OCI-LY3 (cell line): ENCODE data around the gene WWC1.

Source experiments
- H2AFZ ChIP-seq: fragments of 200-600, 300-600 bp; shearing (Covaris generic); 2 replicates; pipeline ENCODE4 v1.6.0; 2014; ENCODE audit warnings: antibody characterized with exemption, low read depth, low read length
- H3K27ac ChIP-seq: fragments of 200-600, 300-600 bp; sonication (generic); 2 replicates; pipeline ENCODE4 v1.5.1; 2014; ENCODE audit warnings: mild to moderate bottlenecking, low read length, moderate library complexity, mixed read lengths
- H3K27me3 ChIP-seq: fragments of 200-600, 300-600 bp; sonication (generic); 2 replicates; pipeline ENCODE4 v1.6.1; 2014; ENCODE audit warnings: low read depth, low read length, mixed read lengths
- H3K36me3 ChIP-seq: fragments of 200-600, 300-600 bp; sonication (generic); replicated peaks from 2 replicates; pipeline ENCODE3; 2014; ENCODE audit warnings: low read depth, low read length, mixed read lengths
- H3K4me1 ChIP-seq: fragments of 300-600, 200-600 bp; sonication (generic); 2 replicates; pipeline ENCODE4 v1.6.1; 2014; ENCODE audit warnings: low read length, mixed read lengths
- H3K4me2 ChIP-seq: fragments of 200-600, 300-600 bp; sonication (generic); 2 replicates; pipeline ENCODE4 v1.6.1; 2014; ENCODE audit warnings: low read length, mixed read lengths
- H3K4me3 ChIP-seq: fragments of 300-600, 200-600 bp; sonication (generic); 2 replicates; pipeline ENCODE4 v1.5.1; 2014; ENCODE audit warnings: antibody characterized with exemption, mild to moderate bottlenecking, low read length, moderate library complexity
- H3K79me2 ChIP-seq: fragments of 300-600, 200-600 bp; shearing (Covaris generic); 2 replicates; pipeline ENCODE4 v1.6.1; 2014; ENCODE audit warnings: mild to moderate bottlenecking, low read length, mixed read lengths
- H3K9ac ChIP-seq: fragments of 300-600, 200-600 bp; shearing (Covaris generic); 2 replicates; pipeline ENCODE4 v1.6.0; 2014; ENCODE audit warnings: mild to moderate bottlenecking, low read length, moderate library complexity
- H3K9me3 ChIP-seq: fragments of 200-600, 300-600 bp; shearing (Covaris generic); 2 replicates; pipeline ENCODE4 v1.6.1; 2014; ENCODE audit warnings: low read length, mixed read lengths; ENCODE audit not compliant: insufficient read depth
- H4K20me1 ChIP-seq: fragments of 200-600, 300-600 bp; sonication (generic); 2 replicates; pipeline ENCODE4 v1.6.1; 2016; ENCODE audit warnings: low read length, mixed read lengths; ENCODE audit not compliant: insufficient read depth
- EZH2phosphoT487 ChIP-seq: fragments of 200-600 bp; shearing (Covaris generic); IDR thresholded peaks from 2 replicates; pipeline ENCODE4 v1.6.1; 2018; ENCODE audit warnings: antibody characterized with exemption, mixed run types, low read depth
- TF ChIP-seq, protein P1 (sequence below): fragments of 200-600, 300-600 bp; sonication (generic); IDR thresholded peaks from 2 replicates; pipeline ENCODE4 v1.5.1; 2014; ENCODE audit warnings: antibody characterized with exemption, low read length, low read depth

Gene WWC1

DNA sequence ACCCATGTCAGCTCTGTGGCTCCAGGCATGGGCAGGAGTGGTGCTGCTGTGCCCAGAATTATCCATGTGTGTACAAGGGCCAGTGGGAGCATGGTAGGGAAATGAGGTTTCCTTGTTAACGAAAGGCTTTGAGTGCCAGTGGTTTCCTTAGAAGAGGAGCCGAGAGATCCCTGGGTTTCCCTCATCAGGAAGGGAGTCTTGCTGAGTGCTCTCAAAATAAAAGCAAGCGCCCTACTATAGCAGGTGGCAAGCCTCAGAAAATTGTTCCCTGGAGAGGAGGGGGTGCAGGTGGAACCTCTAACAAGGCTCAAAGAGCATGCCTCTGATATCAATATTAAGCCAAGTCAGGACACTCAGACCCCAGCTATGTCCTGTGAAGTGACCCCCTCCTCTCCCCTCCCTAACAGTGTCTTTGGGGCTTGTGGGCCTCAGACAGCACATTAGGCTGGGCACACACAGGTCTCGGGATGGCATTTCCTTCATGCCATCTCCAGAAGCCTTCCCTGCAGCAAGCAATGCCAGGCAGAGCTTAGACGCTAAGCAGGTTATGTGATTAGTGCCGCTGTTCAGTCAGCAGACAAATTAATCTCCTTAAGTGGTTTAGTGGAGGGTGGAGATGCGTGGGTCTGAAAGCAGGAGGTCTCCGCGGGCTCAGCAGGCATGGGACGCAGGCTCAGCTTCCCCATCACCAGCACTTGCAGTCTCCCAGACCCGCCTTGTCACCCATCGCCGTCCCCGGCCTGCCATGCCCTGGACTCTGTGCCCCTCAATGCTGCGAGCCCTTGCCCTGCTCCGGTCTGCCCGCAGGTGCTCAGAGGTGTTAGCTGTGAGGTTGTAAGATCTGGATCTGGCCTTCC is 134.8 kb downstream of the WWC1 start:
- H3K27me3 ChIP-seq = no peaks in the 10 kb centered on the region
- no peaks in the 10 kb centered on the region for H3K79me2 ChIP-seq
- H3K27ac ChIP-seq = no peak overlapping the region
- TF ChIP-seq, protein P1, sequence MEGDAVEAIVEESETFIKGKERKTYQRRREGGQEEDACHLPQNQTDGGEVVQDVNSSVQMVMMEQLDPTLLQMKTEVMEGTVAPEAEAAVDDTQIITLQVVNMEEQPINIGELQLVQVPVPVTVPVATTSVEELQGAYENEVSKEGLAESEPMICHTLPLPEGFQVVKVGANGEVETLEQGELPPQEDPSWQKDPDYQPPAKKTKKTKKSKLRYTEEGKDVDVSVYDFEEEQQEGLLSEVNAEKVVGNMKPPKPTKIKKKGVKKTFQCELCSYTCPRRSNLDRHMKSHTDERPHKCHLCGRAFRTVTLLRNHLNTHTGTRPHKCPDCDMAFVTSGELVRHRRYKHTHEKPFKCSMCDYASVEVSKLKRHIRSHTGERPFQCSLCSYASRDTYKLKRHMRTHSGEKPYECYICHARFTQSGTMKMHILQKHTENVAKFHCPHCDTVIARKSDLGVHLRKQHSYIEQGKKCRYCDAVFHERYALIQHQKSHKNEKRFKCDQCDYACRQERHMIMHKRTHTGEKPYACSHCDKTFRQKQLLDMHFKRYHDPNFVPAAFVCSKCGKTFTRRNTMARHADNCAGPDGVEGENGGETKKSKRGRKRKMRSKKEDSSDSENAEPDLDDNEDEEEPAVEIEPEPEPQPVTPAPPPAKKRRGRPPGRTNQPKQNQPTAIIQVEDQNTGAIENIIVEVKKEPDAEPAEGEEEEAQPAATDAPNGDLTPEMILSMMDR = no peak
- TF ChIP-seq EZH2phosphoT487 = no peak
- H3K4me3 ChIP-seq = no peak overlapping the region
- no peaks in the 10 kb centered on the region for H3K9me3 ChIP-seq
- H3K36me3 ChIP-seq = peaks cover 16% of the 10 kb centered on the region
- H2AFZ ChIP-seq = no peak overlapping the region
- no peaks in the 10 kb centered on the region for H4K20me1 ChIP-seq
- H3K4me1 ChIP-seq = no peaks in the 10 kb centered on the region
- no peak overlapping the region for H3K9ac ChIP-seq
- no peak overlapping the region for H3K4me2 ChIP-seq

DNA sequence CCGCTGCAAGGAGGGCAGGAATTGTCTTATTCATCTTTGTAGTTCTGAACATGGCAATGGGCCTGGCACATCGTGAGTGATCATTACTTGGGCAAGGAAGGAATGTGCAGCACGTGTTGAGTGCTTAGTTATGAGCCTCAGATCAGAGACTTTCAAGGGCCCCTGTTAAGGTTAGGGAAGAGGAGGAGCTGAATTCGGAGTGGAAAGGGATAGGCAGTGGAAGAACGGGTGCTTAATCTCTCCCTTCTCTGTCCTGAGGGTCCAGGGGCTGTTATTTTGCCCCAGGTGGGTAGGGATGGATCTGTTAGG is 135.4 kb downstream of the WWC1 start:
- H3K4me1 ChIP-seq = no peaks in the 10 kb centered on the region
- no peak overlapping the region for H3K4me2 ChIP-seq
- H3K9ac ChIP-seq = no peak overlapping the region
- TF ChIP-seq, protein P1 = no peak
- TF ChIP-seq EZH2phosphoT487 = no peak
- no peak overlapping the region for H2AFZ ChIP-seq
- H3K79me2 ChIP-seq = no peaks in the 10 kb centered on the region
- H3K27me3 ChIP-seq = no peaks in the 10 kb centered on the region
- H3K27ac ChIP-seq = no peak overlapping the region
- no peaks in the 10 kb centered on the region for H3K9me3 ChIP-seq
- H3K4me3 ChIP-seq = no peak overlapping the region
- peaks cover 16% of the 10 kb centered on the region for H3K36me3 ChIP-seq
- H4K20me1 ChIP-seq = no peaks in the 10 kb centered on the region

DNA sequence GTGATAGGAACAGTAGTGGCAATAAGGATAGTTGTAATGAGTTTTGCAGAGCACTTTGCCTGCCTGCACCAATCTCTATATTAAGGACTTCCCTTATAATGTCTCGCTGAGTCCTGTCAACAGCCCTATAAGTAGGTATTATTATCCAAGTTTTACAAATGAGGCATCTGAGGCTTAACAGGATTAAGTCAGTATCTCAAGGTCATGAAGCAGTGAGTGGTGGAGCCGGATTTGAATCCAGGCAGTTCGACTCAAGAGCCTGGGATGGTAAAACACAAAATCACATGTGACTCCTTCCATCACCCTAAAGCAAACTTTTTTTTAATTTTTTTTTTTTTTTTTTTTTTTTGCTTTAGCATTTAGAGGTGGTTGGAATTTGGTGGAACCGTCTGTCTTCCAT is 135.8 kb downstream of the WWC1 start:
- no peaks in the 10 kb centered on the region for H3K4me1 ChIP-seq
- H3K4me3 ChIP-seq = no peak overlapping the region
- H4K20me1 ChIP-seq = no peaks in the 10 kb centered on the region
- no peaks in the 10 kb centered on the region for H3K27me3 ChIP-seq
- H3K27ac ChIP-seq = no peak overlapping the region
- no peak overlapping the region for H3K4me2 ChIP-seq
- H2AFZ ChIP-seq = no peak overlapping the region
- H3K9me3 ChIP-seq = no peaks in the 10 kb centered on the region
- TF ChIP-seq, protein P1 = no peak
- no peaks in the 10 kb centered on the region for H3K79me2 ChIP-seq
- no peak overlapping the region for H3K9ac ChIP-seq
- H3K36me3 ChIP-seq = peaks cover 16% of the 10 kb centered on the region

DNA sequence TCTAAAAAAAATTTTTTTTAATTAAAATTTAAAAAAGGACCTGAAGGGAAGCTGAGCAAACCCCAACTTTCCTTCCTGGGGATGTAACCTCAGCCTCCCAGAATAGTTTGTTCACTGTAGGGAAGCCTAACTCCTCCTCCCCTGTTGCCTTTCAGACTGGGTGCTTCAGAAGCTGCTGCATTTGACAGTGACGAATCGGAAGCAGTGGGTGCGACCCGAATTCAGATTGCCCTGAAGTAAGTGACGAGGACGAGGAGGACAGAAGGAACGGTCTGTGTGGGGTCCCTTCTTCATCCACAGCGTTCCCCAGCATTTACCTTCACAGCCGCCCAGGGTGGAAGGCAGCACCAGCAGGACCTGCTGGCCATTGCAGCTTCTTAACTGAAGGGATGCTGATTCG is 137.1 kb downstream of the WWC1 start:
- H3K36me3 ChIP-seq = peaks cover 16% of the 10 kb centered on the region
- no peak overlapping the region for H3K9ac ChIP-seq
- H3K4me1 ChIP-seq = peaks cover 6% of the 10 kb centered on the region
- H2AFZ ChIP-seq = no peak overlapping the region
- no peaks in the 10 kb centered on the region for H4K20me1 ChIP-seq
- H3K79me2 ChIP-seq = no peaks in the 10 kb centered on the region
- no peaks in the 10 kb centered on the region for H3K9me3 ChIP-seq
- H3K4me2 ChIP-seq = no peak overlapping the region
- H3K27ac ChIP-seq = no peak overlapping the region
- H3K27me3 ChIP-seq = no peaks in the 10 kb centered on the region
- H3K4me3 ChIP-seq = no peak overlapping the region
- TF ChIP-seq EZH2phosphoT487 = no peak
- TF ChIP-seq, protein P1 = no peak
